ENCODE results near the gene SPAST. TPM values are rescaled to one million over a fixed set of nuclear protein-coding genes. Genes with fewer than 3 reads are reported as not detected.

SPAST gene
- total and polyA plus RNA-seq, 2 donors (not counting 1 experiment from before 2014, with no cell fraction given) = 6.2 to 26.8 TPM

DNA sequence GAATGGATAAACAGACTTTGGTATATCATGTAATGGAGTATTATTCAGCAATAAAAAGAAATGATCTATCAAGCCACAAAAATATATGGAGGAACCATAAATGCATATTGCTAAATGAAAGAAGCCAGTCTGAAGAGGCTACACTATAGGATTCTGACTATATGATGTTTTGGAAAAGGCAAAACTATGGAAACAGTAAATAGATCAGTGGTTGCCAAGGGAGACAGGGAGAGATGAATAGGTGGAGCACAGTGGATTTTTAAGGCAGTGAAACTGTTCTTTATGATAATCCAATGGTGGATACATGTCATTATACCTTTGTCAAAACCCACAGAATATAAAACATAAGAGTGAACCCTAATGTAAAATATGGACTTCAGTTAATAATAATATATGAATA is 61.3 kb downstream of the SPAST start:
- Histone ChIP-seq H3K36me3 (replicated peaks in 1 of 2; ENCODE audit: control extremely low read depth in 1 of 2, control insufficient read depth in 1 of 2, extremely low read depth in 1 of 2, insufficient read depth in 2 of 2, low read length in 1 of 2) (peaks cover 22 to 48% of the 10 kb centered on the region in 2 experiments), H3K4me3 (ENCODE audit: control extremely low read depth in 1 of 5, extremely low read depth in 1 of 5, insufficient read depth in 1 of 5, low read depth in 2 of 5, low read length in 4 of 5) (no peak overlapping the region), H3K9ac (ENCODE audit: low read length) (no peak overlapping the region), H2AFZ (ENCODE audit: insufficient read depth, low read depth, low read length, poor library complexity, severe bottlenecking) (no peak overlapping the region), H3K27me3 (replicated peaks in 1 of 4; ENCODE audit: control extremely low read depth in 1 of 4, control insufficient read depth in 3 of 4, insufficient read depth in 4 of 4, low read length in 3 of 4) (no peaks in the 10 kb centered on the region), H3K9me3 (ENCODE audit: control extremely low read depth in 1 of 3, control insufficient read depth in 2 of 3, insufficient read depth in 1 of 3, low read length in 2 of 3) (no peaks in the 10 kb centered on the region), H3K79me2 (ENCODE audit: control insufficient read depth, insufficient read depth, low read length) (no peaks in the 10 kb centered on the region), H4K20me1 (ENCODE audit: control insufficient read depth, insufficient read depth, low read length, poor library complexity, severe bottlenecking) (no peaks in the 10 kb centered on the region), H3K27ac (ENCODE audit: low read length in 2 of 2) (no peak overlapping the region), H3K4me2 (replicated peaks; ENCODE audit: low read depth, low read length, poor library complexity, severe bottlenecking) (no peak overlapping the region), H3K4me1 (ENCODE audit: control insufficient read depth in 2 of 2, insufficient read depth in 2 of 2, low read length in 2 of 2) (no peaks in the 10 kb centered on the region)
- DNase-seq = no peak
- TF ChIP-seq EZH2 (IDR thresholded peaks at IDR 0.05; ENCODE audit: borderline replicate concordance, insufficient read depth, low read depth, low read length, poor library complexity, severe bottlenecking) = no peak
- TF ChIP-seq, protein P1, sequence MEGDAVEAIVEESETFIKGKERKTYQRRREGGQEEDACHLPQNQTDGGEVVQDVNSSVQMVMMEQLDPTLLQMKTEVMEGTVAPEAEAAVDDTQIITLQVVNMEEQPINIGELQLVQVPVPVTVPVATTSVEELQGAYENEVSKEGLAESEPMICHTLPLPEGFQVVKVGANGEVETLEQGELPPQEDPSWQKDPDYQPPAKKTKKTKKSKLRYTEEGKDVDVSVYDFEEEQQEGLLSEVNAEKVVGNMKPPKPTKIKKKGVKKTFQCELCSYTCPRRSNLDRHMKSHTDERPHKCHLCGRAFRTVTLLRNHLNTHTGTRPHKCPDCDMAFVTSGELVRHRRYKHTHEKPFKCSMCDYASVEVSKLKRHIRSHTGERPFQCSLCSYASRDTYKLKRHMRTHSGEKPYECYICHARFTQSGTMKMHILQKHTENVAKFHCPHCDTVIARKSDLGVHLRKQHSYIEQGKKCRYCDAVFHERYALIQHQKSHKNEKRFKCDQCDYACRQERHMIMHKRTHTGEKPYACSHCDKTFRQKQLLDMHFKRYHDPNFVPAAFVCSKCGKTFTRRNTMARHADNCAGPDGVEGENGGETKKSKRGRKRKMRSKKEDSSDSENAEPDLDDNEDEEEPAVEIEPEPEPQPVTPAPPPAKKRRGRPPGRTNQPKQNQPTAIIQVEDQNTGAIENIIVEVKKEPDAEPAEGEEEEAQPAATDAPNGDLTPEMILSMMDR (IDR thresholded peaks at IDR 0.05) = no peak
- Mint-ChIP-seq H3K27ac (no peak overlapping the region), H3K4me3 (no peak overlapping the region), H3K27me3 (no peaks in the 10 kb centered on the region), H3K4me1 (no peaks in the 10 kb centered on the region), H3K9me3 (ENCODE audit: insufficient read depth) (no peaks in the 10 kb centered on the region)
- POLR2A ChIA-PET = no interaction called here
- CTCF ChIA-PET = no interaction called here
- ATAC-seq (ENCODE audit: low read depth) = no peak
- intact Hi-C loops (cut with micrococcal nuclease) = no loop called here

DNA sequence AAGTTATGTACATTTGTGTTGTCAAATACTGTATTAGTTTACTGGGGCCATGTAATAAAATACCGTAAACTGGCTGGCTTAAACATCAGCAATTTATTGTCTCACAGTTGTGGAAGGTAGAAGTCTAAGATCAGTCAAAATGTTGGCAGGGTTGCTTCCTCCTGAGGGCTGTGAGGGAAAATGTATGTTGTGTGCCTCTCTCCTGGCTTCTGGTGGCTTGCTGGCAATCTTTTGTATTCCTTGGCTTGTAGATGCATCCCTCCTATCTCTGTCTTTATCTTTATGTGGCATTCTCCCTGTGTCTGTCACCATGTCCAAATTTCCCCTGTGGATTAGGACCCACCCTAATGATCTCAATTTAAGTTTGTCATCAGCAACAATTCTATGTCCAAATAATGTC is 65.3 kb downstream of the SPAST start:
- WGBS (ENCODE audit: insufficient coverage) = no CpG with 5 or more reads among the region's 1 CpG
- TF ChIP-seq, protein P1 (IDR thresholded peaks at IDR 0.05) = no peak
- TF ChIP-seq EZH2 (IDR thresholded peaks at IDR 0.05; ENCODE audit: borderline replicate concordance, insufficient read depth, low read depth, low read length, poor library complexity, severe bottlenecking) = no peak
- intact Hi-C loops (cut with micrococcal nuclease) = no loop called here
- Histone ChIP-seq H3K4me2 (replicated peaks; ENCODE audit: low read depth, low read length, poor library complexity, severe bottlenecking) (no peak overlapping the region), H3K27ac (ENCODE audit: low read length in 2 of 2) (no peak overlapping the region), H3K27me3 (replicated peaks in 1 of 4; ENCODE audit: control extremely low read depth in 1 of 4, control insufficient read depth in 3 of 4, insufficient read depth in 4 of 4, low read length in 3 of 4) (no peaks in the 10 kb centered on the region), H3K4me1 (ENCODE audit: control insufficient read depth in 2 of 2, insufficient read depth in 2 of 2, low read length in 2 of 2) (no peaks in the 10 kb centered on the region), H4K20me1 (ENCODE audit: control insufficient read depth, insufficient read depth, low read length, poor library complexity, severe bottlenecking) (no peaks in the 10 kb centered on the region), H2AFZ (ENCODE audit: insufficient read depth, low read depth, low read length, poor library complexity, severe bottlenecking) (no peak overlapping the region), H3K9ac (ENCODE audit: low read length) (no peak overlapping the region), H3K36me3 (replicated peaks in 1 of 2; ENCODE audit: control extremely low read depth in 1 of 2, control insufficient read depth in 1 of 2, extremely low read depth in 1 of 2, insufficient read depth in 2 of 2, low read length in 1 of 2) (peaks cover 23 to 59% of the 10 kb centered on the region in 2 experiments), H3K79me2 (ENCODE audit: control insufficient read depth, insufficient read depth, low read length) (no peaks in the 10 kb centered on the region), H3K4me3 (ENCODE audit: control extremely low read depth in 1 of 5, extremely low read depth in 1 of 5, insufficient read depth in 1 of 5, low read depth in 2 of 5, low read length in 4 of 5) (no peak overlapping the region), H3K9me3 (ENCODE audit: control extremely low read depth in 1 of 3, control insufficient read depth in 2 of 3, insufficient read depth in 1 of 3, low read length in 2 of 3) (no peaks in the 10 kb centered on the region)
- ATAC-seq (ENCODE audit: low read depth) (no peak), DNase-seq (no peak)
- H3K4me3 Mint-ChIP-seq = no peak overlapping the region
- no peaks in the 10 kb centered on the region for H3K27me3 Mint-ChIP-seq
- POLR2A ChIA-PET = no interaction called here
- no peak overlapping the region for H3K27ac Mint-ChIP-seq
- CTCF ChIA-PET = no interaction called here
- no peaks in the 10 kb centered on the region for H3K9me3 Mint-ChIP-seq (ENCODE audit: insufficient read depth)
- H3K4me1 Mint-ChIP-seq = no peaks in the 10 kb centered on the region
